Brain microvascular endothelial cell (primary cell): ENCODE data around the gene RIC8B.

ENCODE experiments used
- DNase-seq: peaks from one replicate; pipeline ENCODE4 v3.0.0-alpha.2; 2020
- H3K27ac ChIP-seq: fragments of 250-450 bp; sonication (Bioruptor Pico); 2 replicates; pipeline ENCODE4 v1.5.1; 2020; ENCODE audit warnings: mild to moderate bottlenecking, moderate library complexity
- H3K27me3 ChIP-seq: fragments of 250-450 bp; sonication (Bioruptor Pico); replicated peaks from 2 replicates; pipeline ENCODE4 v1.5.1; 2020; ENCODE audit warnings: mild to moderate bottlenecking
- H3K36me3 ChIP-seq: fragments of 250-450 bp; sonication (Bioruptor Pico); replicated peaks from 2 replicates; pipeline ENCODE4 v1.5.1; 2020; ENCODE audit warnings: mild to moderate bottlenecking
- H3K4me3 ChIP-seq: 2 replicates; pipeline ENCODE4 v1.5.1; 2011; ENCODE audit warnings: low read depth, mild to moderate bottlenecking, control low read depth, low read length, moderate library complexity
- CTCF ChIP-seq: IDR thresholded peaks from 2 replicates; pipeline ENCODE4 v1.5.1; 2011; ENCODE audit warnings: low read depth, mild to moderate bottlenecking, moderate library complexity, low read length, control low read depth, inconsistent platforms; ENCODE audit errors: missing control alignments
- in situ Hi-C: cut with HindIII; loops from 2 replicates; pipeline ENCODE4 v1.10.0; 2017; ENCODE audit warnings: low sequenced_read_pairs, low pct_ligation_motif_present

Gene RIC8B

GRCh38 chr12:106743270-106743988, 31.1 kb upstream of the RIC8B start:
- Histone ChIP-seq H3K27ac (no peak overlapping the region), H3K4me3 (no peak overlapping the region), H3K36me3 (no peaks in the 10 kb centered on the region), H3K27me3 (peaks cover 4% of the 10 kb centered on the region)
- DNase-seq = no peak
- no peak for TF ChIP-seq CTCF
- in situ Hi-C loops = no loop called here

GRCh38 chr12:106744600-106744999, 29.9 kb upstream of the RIC8B start:
- in situ Hi-C loops = no loop called here
- Histone ChIP-seq H3K27ac (no peak overlapping the region), H3K4me3 (no peak overlapping the region), H3K27me3 (peaks cover 4% of the 10 kb centered on the region), H3K36me3 (no peaks in the 10 kb centered on the region)
- no peak for TF ChIP-seq CTCF
- no peak for DNase-seq

DNA sequence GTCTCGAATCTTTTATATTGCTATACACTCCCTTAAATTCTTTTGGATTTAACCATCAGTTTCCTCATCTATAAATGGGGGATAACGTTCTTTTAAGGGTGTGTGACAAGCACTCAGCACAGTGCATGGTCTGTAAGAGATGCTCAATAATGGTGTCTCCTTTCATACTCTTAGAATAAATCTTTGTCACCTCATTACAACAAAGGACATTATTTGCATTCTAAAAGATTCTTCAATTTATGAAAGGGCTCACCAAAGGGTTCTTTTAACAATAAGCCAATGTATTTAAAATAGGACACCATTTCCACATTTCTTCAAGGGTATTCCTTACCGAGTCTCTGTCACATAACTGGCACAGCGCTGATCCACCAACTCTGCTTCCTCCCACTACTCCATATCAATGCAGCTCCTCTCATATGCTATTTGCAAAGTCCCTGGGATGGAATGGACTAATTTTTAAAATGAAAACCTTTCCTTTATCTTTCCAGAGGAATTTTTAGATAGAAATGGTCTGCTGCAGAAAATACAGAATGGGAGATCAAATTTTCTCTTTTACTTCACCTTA, 29.2 kb upstream of the RIC8B start:
- H3K27me3 ChIP-seq = peaks cover 4% of the 10 kb centered on the region
- DNase-seq = no peak
- in situ Hi-C loops = no loop called here
- no peak overlapping the region for H3K27ac ChIP-seq
- H3K4me3 ChIP-seq = no peak overlapping the region
- no peak for TF ChIP-seq CTCF
- no peaks in the 10 kb centered on the region for H3K36me3 ChIP-seq

DNA sequence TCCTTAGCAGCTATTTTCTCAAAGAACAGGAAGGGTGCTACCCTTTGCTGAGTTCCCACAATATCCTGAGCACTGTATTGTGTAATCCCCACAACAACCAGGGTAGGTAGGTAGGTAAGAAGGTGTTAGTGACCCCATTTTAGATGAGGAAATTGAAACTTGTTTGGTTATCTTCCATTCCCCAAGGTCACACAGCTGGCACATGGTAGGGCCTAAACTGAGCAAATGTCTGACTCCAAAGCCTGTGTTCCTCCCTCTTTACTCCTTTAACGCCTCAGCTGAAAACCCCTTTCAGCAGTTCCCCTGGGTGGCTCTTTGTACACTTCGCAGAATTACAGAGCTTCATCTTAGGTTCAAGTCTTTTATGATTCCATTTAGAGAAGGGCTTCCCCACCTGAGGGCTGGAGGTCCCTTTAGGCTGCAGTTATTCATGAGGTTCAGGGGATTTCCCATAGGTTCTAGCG, 26.5 kb upstream of the RIC8B start:
- TF ChIP-seq CTCF = no peak
- no peak for DNase-seq
- in situ Hi-C loops = no loop called here
- Histone ChIP-seq H3K36me3 (no peaks in the 10 kb centered on the region), H3K27ac (no peak overlapping the region), H3K27me3 (peaks cover 4% of the 10 kb centered on the region), H3K4me3 (no peak overlapping the region)

GRCh38 chr12:106750524-106750923, 24.0 kb upstream of the RIC8B start:
- no peak for DNase-seq
- H3K27ac ChIP-seq = no peak overlapping the region
- H3K36me3 ChIP-seq = no peaks in the 10 kb centered on the region
- no peaks in the 10 kb centered on the region for H3K27me3 ChIP-seq
- H3K4me3 ChIP-seq = no peak overlapping the region
- in situ Hi-C loops = no loop called here
- TF ChIP-seq CTCF = no peak
